Tibial artery (tissue), 4 donors: ENCODE data around the gene ATP6V0A4.
A peak's percentile ranks its signal among the peaks of the same experiment; 100 is the strongest.
"Not testable (repeated sequence)": the region's sequence is repeated elsewhere in the genome, so short reads cannot be mapped to it uniquely, and the experiment has no call there.

ENCODE experiments used
- DNase-seq, 2 donors: peaks; one replicate each; pipeline ENCODE4 v3.0.0-alpha.2; 2019
- H3K27ac ChIP-seq, 2 donors: fragments of 200-600 bp; sonication (generic) in 1 of 2; 1 replicate in 1 of 2; 2 replicates in 1 of 2; pipeline ENCODE4 v1.5.1; 2018 to 2019; ENCODE audit warnings: mild to moderate bottlenecking in 1 of 2
- H3K27me3 ChIP-seq, 2 donors: fragments of 200-600 bp; sonication (generic) in 1 of 2; one replicate each; pipeline versions ENCODE4 v1.5.1 to v1.6.0; 2016 to 2019
- H3K36me3 ChIP-seq, 3 donors: fragments of 200-600 bp; sonication (generic) in 2 of 3; one replicate each; pipeline ENCODE4 v1.5.1; 2016 to 2019; ENCODE audit warnings: mild to moderate bottlenecking in 2 of 3
- H3K4me1 ChIP-seq, 4 donors: fragments of 200-600 bp; sonication (generic) in 2 of 4; 1 replicate in 3 of 4; 2 replicates in 1 of 4; pipeline ENCODE4 v1.5.1; 2016 to 2019
- H3K4me3 ChIP-seq, 2 donors: fragments of 200-600 bp; sonication (generic) in 1 of 2; 1 replicate in 1 of 2; 2 replicates in 1 of 2; pipeline ENCODE4 v1.5.1; 2018 to 2019; ENCODE audit warnings: mild to moderate bottlenecking in 2 of 2
- H3K9me3 ChIP-seq, 3 donors: fragments of 200-600 bp; sonication (generic) in 1 of 3; one replicate each; pipeline ENCODE4 v1.5.1; 2016 to 2019
- CTCF ChIP-seq, 2 experiments: fragments of 200-600 bp in 1 of 2; fragments of 450-650 bp in 1 of 2; IDR thresholded peaks; one replicate each; pipeline ENCODE4 v1.5.1; 2017 to 2019; ENCODE audit warnings: antibody characterized with exemption in 2 of 2, mild to moderate bottlenecking in 1 of 2, moderate library complexity in 1 of 2
- intact Hi-C: fragments of 100-400 bp; cut with DNase I; formaldehyde crosslinking; loops from one replicate; pipeline ENCODE4 v1.15.0; 2023; ENCODE audit warnings: low total_unique reads

The ATP6V0A4 gene

GRCh38 chr7:138739859-138740258, 58.1 kb downstream of the ATP6V0A4 start:
- no peak for TF ChIP-seq CTCF (IDR thresholded peaks at IDR 0.05)
- DNase-seq, result no peak

GRCh38 chr7:138738551-138739335, 59.3 kb downstream of the ATP6V0A4 start:
- Histone ChIP-seq H3K4me1 (no peaks in the 10 kb centered on the region), H3K4me3 (no peak overlapping the region), H3K27ac (no peak overlapping the region), H3K27me3 (no peaks in the 10 kb centered on the region), H3K36me3 (no peaks in the 10 kb centered on the region), H3K9me3 (no peaks in the 10 kb centered on the region)
- intact Hi-C loops, result no loop called here
- DNase-seq, result peak; percentile 76 to 82
- TF ChIP-seq CTCF (IDR thresholded peaks at IDR 0.05), result peak; percentile 65 to 76

More at GRCh38 chr7:138739859-138740258, 58.1 kb downstream of the ATP6V0A4 start:
- Histone ChIP-seq H3K4me3 (no peak overlapping the region), H3K4me1 (no peaks in the 10 kb centered on the region), H3K36me3 (no peaks in the 10 kb centered on the region), H3K27ac (no peak overlapping the region), H3K27me3 (no peaks in the 10 kb centered on the region), H3K9me3 (no peaks in the 10 kb centered on the region)
- intact Hi-C loops, result no loop called here

GRCh38 chr7:138738114-138738513, 59.9 kb downstream of the ATP6V0A4 start:
- H3K9me3 ChIP-seq, result no peaks in the 10 kb centered on the region
- H3K27ac ChIP-seq, result no peak overlapping the region
- H3K4me3 ChIP-seq, result no peak overlapping the region
- H3K4me1 ChIP-seq, result no peaks in the 10 kb centered on the region
- no peaks in the 10 kb centered on the region for H3K36me3 ChIP-seq
- no peak for TF ChIP-seq CTCF (IDR thresholded peaks at IDR 0.05)
- no peak for DNase-seq
- intact Hi-C loops, result no loop called here
- H3K27me3 ChIP-seq, result no peaks in the 10 kb centered on the region

GRCh38 chr7:138735399-138735798, 62.6 kb downstream of the ATP6V0A4 start:
- Histone ChIP-seq H3K27me3 (no peaks in the 10 kb centered on the region), H3K4me3 (no peak overlapping the region), H3K27ac (no peak overlapping the region), H3K4me1 (no peaks in the 10 kb centered on the region), H3K9me3 (no peaks in the 10 kb centered on the region), H3K36me3 (no peaks in the 10 kb centered on the region)
- no peak for DNase-seq
- no peak for TF ChIP-seq CTCF (IDR thresholded peaks at IDR 0.05)
- intact Hi-C loops, result no loop called here

GRCh38 chr7:138731733-138732132, 66.3 kb downstream of the ATP6V0A4 start:
- intact Hi-C loops, H3K4me1 ChIP-seq: not testable (repeated sequence)

GRCh38 chr7:138729444-138729843, 68.6 kb downstream of the ATP6V0A4 start:
- no peak for DNase-seq
- no peak for TF ChIP-seq CTCF (IDR thresholded peaks at IDR 0.05)
- intact Hi-C loops, result no loop called here
- no peak overlapping the region for H3K4me3 ChIP-seq
- H3K9me3 ChIP-seq, result no peaks in the 10 kb centered on the region
- H3K27ac ChIP-seq, result no peak overlapping the region
- H3K4me1 ChIP-seq, result no peaks in the 10 kb centered on the region
- no peaks in the 10 kb centered on the region for H3K36me3 ChIP-seq
- no peaks in the 10 kb centered on the region for H3K27me3 ChIP-seq

More at GRCh38 chr7:138731733-138732132, 66.3 kb downstream of the ATP6V0A4 start:
- not testable (repeated sequence) for H3K4me3 ChIP-seq, DNase-seq, H3K9me3 ChIP-seq, H3K36me3 ChIP-seq, H3K27ac ChIP-seq, H3K27me3 ChIP-seq
